Measurements from ENCODE around the gene MACC1.

Gene MACC1, protein sequence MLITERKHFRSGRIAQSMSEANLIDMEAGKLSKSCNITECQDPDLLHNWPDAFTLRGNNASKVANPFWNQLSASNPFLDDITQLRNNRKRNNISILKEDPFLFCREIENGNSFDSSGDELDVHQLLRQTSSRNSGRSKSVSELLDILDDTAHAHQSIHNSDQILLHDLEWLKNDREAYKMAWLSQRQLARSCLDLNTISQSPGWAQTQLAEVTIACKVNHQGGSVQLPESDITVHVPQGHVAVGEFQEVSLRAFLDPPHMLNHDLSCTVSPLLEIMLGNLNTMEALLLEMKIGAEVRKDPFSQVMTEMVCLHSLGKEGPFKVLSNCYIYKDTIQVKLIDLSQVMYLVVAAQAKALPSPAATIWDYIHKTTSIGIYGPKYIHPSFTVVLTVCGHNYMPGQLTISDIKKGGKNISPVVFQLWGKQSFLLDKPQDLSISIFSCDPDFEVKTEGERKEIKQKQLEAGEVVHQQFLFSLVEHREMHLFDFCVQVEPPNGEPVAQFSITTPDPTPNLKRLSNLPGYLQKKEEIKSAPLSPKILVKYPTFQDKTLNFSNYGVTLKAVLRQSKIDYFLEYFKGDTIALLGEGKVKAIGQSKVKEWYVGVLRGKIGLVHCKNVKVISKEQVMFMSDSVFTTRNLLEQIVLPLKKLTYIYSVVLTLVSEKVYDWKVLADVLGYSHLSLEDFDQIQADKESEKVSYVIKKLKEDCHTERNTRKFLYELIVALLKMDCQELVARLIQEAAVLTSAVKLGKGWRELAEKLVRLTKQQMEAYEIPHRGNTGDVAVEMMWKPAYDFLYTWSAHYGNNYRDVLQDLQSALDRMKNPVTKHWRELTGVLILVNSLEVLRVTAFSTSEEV

GRCh38 chr7:20217193-20217948 lies at the start of gene MACC1:
Gene MACC1, minus strand, starts transcription at chr7:20217384. Its CDS starts 55,522 bp downstream, at chr7:20161862.
- DNase-seq: no peak

DNA sequence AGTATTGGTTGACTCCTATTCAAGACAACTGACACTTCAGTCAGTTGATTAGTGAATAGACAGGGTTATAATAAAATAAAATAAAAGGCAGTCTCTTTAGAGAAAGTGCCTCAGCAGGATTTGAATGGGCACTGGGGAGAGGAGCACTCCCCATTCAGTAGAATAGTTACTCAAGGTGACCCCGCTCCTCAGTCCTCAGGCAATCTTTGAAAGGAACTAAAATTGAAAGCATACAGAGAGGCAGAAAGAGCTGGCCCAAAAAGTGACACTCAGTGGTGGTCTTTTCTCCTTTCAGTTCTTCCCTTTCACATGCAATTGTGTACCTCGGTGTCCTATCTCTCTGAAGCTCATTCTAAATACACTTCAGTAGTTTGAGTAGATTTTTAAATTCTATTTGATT lies 47.4 kb upstream of the MACC1 start:
- DNase-seq: no peak

DNA sequence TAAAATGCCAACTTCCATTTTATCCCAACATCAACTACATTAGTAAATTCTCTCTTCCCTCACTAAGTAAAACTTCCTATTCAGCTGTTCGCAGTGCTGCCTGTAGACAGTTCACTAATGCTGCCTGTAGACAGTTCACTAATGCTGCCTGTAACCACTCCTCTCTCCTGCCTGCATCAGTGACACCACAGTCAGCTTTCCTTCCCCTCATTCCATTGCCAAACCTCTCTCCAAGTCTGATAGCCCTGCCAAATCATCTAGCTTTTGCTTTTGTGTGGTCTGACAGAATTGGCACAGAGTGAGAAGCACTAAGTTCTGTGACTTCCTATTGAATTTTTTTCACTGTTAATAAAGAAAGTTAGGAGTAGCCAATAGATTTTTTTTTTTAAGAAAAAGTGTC lies 43.0 kb upstream of the MACC1 start:
- DNase-seq: no peak

DNA sequence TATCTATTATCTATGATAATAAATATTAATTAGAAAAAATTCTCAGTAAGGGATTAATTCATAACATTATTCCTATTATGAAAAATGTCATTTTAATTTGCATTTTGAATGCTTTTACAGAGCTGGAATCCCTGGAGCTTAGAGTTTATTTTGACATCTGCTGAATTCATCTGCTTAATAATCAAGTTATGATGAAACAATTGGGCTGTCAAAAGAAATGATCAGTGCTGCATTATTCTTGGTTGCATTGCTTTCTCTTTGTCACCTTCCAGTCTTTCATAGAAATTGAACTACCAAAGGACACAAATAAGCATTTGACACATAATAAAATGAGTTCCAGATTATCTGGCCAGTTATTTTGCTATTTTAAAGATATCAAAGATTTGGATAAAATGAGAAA lies 40.0 kb upstream of the MACC1 start:
- no peak for DNase-seq

DNA sequence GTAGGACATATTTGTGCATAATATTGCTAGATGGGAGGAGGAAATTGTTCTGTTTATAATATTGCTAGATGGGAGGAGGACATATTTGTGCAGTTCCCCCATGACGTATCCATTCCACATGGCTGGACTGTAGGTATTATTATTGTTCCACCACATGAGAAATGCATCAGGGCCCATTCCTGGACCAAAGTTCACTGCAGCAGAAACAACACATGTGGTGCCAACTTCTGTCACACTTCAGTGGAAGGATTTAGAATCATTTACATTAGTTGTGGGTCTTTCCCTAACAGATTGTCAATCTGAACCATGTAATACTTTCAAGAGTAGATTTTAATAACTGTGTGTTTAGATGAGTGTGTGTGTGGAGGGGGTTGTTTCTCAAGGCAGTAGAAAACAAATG lies 32.7 kb upstream of the MACC1 start:
- DNase-seq: peak; percentile 82

DNA sequence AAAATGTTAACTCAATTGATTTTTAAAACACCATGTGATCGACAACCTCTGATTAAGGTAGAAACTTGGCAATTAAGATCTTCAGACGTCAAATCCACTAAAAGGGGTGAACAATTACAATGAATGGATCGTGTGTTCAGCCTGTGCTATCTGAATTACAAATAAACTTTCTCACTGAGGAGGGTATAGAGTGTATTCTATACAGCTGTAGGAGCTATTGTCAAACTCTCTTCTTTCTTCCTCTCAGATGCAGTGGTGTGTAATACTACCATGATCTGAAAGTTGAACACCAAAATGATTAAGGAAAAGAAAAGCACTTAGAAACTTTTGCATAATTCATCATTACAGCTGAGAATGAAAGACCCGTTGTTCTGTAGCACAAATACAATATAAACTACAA lies 32.2 kb upstream of the MACC1 start:
- peak; percentile 34 for DNase-seq

- DNase-seq: no peak
Measured at GRCh38 chr7:20246236-20246635, 29.1 kb upstream of the MACC1 start.

DNA sequence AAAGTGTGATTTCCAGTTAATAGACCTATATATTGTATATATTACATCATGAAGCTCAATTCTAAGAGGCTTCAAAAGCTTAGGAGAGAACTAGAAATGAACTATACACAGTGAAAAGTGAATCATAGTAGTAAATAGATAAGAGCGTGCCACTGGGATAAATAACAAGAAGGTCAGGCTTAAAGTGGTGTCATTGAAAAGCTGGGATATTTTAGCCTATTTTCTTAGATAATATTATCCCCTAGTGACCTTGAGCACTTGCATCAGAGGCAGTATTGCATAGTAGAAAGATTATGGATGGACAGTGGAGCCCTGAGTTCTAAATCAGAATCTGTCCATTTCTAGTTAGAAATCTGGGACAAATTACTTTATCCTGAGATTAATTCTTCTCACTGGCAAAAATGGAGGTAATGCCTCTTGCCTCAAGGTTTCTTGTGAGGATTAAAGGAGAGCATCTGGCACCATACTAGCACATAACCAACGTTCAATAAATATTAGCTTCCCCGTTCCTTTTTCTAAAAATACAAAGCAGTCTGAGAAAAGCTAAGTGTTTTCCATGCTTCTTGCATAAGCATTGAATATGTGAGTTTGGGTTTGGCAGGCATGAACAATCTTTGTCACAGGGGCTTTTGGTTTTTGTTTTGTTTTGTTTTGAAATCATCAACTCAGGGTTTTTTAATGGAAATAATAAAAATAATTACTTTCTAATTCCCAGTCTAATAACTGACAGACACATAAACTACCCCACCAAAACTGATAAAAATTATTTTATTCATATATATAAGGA lies 27.3 kb upstream of the MACC1 start:
- DNase-seq: no peak

DNA sequence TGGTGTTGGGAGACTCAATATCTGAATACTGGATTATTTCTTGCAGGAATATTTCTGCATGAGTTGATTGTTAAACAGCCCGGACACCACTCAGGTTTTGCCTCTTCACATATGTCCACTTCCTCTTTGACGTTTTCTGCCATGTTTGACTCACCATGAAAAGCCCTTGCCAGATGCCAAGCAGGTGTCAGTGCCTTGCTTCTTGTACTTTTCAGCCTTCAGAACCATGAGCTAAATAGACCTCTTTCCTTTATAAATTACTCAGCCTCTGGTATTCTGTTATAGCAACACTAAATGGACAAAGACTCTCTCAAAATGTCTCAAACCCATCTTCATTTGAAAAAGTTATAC lies 24.7 kb upstream of the MACC1 start:
- DNase-seq: no peak

GRCh38 chr7:20241194-20241910 lies 24.2 kb upstream of the MACC1 start:
- DNase-seq: peak; percentile 55

DNA sequence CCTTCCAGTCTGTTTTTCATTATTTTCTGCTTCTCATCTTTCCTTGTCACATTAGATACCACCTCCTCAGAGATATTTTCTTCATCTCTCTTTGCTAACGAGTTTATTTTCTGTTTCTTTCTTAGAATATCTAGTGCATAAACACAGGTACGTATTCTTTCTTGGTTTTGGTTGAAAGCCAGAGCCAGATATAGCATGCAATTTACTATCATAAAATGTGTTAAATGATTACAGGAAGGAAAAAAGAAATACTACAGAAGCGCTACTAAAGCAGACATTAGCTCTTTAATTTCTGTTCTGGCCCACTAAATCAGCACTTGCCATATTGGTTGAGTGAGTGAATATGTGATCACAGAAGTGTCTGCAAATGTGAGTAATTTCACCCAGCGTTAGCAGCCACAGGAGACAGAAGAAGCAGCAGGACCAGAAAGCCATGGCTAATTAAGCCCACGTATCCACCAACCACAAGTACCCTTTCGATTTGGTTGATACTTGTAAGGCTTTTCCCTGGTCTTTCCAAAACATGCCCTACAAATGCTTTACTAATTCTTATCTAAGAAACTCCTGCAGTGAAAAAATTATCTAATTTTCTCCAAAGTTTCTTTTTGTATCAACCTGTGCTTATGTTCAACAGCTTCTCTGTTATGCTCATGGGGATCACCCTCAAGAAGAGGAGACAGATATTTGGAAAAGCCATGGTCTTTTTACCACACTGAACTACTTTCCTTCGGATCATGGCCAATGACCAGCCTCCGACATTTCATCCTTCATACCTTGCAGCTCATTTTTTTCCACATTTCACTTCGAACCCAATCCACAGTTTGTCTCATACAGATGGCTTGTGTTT lies 23.1 kb upstream of the MACC1 start:
- no peak for DNase-seq

DNA sequence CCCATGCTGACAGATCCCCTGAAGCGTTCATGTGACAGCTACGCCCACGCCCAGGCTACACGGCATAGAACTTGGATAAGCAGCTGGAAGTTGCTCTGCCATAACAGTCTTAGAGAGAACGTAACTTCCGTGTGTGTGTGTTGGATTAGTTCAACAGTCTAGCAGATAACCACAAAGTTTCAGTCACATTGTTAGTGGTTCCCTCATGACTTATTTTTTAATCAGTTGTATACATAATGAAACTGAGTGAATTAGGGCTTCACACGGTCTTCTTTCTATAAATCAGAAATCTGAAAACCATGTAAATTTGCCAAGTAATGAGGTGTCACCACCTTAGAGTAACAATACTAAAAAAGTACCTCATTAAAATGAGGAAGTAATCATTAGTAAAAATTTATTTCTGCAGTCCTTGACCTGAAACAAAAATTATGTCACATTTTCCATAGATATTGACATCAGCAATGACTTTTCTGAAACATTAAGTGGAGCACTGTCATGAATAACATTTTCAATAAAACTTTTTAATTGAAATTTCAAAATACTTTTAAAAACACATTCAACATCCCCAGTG lies 21.7 kb upstream of the MACC1 start:
- no peak for DNase-seq

DNA sequence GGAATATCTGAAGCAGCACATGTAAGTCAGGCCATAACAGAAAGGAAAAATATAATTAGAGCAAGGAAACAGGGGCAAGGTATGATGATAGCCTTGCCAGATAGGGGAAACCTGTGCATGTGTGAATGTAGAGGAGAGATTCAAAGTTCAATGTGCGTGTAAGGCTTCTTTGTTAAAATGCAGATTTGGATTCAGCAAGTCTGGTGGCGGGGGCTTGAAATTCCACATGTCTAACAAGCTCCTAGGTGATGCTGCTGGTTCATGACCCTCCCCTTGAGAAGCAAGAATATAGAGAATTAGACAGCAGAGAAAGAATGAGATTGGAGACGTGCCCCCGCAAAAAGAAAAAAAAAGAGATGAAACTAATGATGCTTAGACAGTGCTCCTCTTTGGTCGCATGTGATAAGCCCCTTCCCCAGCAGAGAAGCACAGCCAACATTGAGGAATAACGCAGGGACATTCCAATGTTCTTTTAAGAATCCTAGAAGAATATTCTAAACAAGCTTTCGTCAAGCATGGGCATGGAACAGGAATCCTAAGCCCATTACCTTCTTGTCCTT lies 21.1 kb upstream of the MACC1 start:
- no peak for DNase-seq

DNA sequence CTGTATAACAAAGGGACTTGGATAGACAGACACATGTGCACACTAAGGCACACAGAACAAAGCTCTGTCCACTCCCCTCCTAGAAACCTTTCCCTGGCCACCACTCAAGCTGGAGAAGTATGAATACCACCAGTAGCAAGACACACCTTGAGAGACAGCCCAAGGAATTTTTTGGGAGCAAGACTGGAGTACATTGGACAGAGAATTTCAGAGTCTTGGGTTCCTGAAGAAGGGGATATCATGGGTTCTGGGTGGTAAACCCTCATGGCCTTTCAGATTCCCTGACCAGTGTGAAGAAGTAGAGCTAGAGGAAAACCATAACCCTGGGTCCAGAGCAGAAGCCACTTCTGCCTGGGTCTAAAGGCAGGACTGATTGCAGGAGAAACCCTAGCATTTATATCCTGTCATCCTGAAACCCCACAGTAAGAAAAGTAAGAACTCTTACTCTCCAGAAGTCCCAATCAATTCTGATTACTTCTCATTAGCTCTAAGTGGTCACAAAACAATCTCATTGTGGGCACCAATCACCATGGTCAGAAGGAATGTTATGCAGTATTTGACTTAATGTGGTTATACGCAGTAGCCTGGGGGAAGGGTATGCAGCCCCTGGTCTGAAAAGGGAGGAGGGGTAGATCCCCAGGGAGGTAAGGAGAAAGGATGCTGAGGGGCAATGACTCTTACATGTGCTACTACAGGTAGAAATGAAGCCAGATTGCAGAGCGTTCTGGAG lies 20.4 kb upstream of the MACC1 start:
- DNase-seq: no peak

- no peak for DNase-seq
Measured at GRCh38 chr7:20236790-20237189, 19.6 kb upstream of the MACC1 start.

DNA sequence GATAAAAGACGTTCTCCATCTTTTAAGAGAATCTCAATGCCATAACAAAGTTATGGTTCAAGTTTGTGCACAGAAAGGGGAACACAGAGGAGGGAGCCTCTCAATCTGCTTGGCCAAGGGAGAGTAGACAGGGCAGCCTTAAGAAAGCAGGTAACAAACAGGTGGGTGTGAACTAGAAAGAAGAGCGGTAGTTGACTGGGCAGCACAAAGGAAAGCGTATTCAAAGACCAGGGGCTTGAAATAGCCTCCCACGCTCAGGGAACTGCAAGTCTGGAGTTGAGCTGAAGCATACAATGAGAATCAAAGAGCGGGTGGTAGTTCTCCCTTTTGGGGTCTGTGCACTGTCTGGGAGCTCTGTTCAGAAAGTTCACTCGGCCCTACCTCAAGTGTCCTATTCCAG lies 18.9 kb upstream of the MACC1 start:
- DNase-seq: no peak

DNA sequence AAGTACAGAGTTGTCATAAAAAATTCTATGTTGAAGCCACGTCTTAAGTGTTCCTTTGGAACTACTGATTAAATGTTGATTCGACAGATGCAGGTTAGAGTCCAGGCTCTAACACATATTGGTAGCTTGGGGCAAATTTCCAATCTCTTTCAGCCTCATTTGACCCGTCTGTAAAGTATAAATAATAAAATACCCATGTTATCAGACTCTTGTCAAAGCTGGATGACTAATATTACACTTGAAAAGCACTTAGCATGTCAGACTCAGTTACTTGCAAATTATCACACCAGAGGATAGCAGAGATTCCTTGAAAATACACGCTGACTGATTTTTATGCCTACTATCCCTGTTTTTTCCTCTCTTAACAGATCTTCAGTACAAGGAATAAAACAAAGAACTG lies 18.1 kb upstream of the MACC1 start:
- DNase-seq: peak; percentile 69

- peak; percentile 37 for DNase-seq
Measured at GRCh38 chr7:20233362-20233761, 16.2 kb upstream of the MACC1 start.

- no peak for DNase-seq
Measured at GRCh38 chr7:20232848-20233247, 15.7 kb upstream of the MACC1 start.

Measured in eye (tissue), 1 donor.